H9 (cell line): ENCODE results near the gene EIF4E3. TPM values are rescaled to one million over a fixed set of nuclear protein-coding genes. Genes with fewer than 3 reads are reported as not detected.

Experiments used
- DNase-seq: peaks from one replicate; pipeline ENCODE4 v3.0.0-alpha.2; 2017
- H2AFZ ChIP-seq: one replicate; pipeline ENCODE4 v1.6.1; 2013; ENCODE audit warnings: mild to moderate bottlenecking, low read length, control low read depth, moderate library complexity
- H2AK5ac ChIP-seq: 2 replicates; pipeline ENCODE4 v1.6.1; 2013; ENCODE audit warnings: low read length, control low read depth, mixed read lengths; ENCODE audit not compliant: insufficient read length
- H2BK120ac ChIP-seq: one replicate; pipeline ENCODE4 v1.6.1; 2013; ENCODE audit warnings: low read depth, mild to moderate bottlenecking, low read length, control low read depth, inconsistent platforms; ENCODE audit not compliant: poor library complexity, severe bottlenecking
- H2BK12ac ChIP-seq: 2 replicates; pipeline ENCODE4 v1.6.1; 2013; ENCODE audit warnings: low read length, control low read depth, mixed read lengths, low read depth; ENCODE audit not compliant: insufficient read length
- H2BK15ac ChIP-seq: 2 replicates; pipeline ENCODE4 v1.6.1; 2013; ENCODE audit warnings: low read depth, low read length, control low read depth
- H2BK20ac ChIP-seq: one replicate; pipeline ENCODE4 v1.6.1; 2013; ENCODE audit warnings: low read depth, mild to moderate bottlenecking, low read length, control low read depth, inconsistent platforms; ENCODE audit not compliant: poor library complexity, severe bottlenecking
- H2BK5ac ChIP-seq: 2 replicates; pipeline ENCODE4 v1.6.1; 2013; ENCODE audit warnings: low read length, control low read depth, mixed read lengths; ENCODE audit not compliant: insufficient read length
- H3K14ac ChIP-seq: 2 replicates; pipeline ENCODE4 v1.6.1; 2013; ENCODE audit warnings: low read length, control low read depth; ENCODE audit not compliant: insufficient read depth
- H3K18ac ChIP-seq: 2 replicates; pipeline ENCODE4 v1.6.1; 2013; ENCODE audit warnings: low read depth, mild to moderate bottlenecking, mixed read lengths, low read length, control low read depth; ENCODE audit not compliant: insufficient read length
- H3K23ac ChIP-seq: 2 replicates; pipeline ENCODE4 v1.6.1; 2013; ENCODE audit warnings: low read length, control low read depth, mixed read lengths, low read depth; ENCODE audit not compliant: insufficient read length
- H3K23me2 ChIP-seq: 2 replicates; pipeline ENCODE4 v1.6.1; 2013; ENCODE audit warnings: low read depth, mild to moderate bottlenecking, mixed read lengths, low read length, control low read depth; ENCODE audit not compliant: insufficient read length, poor library complexity, severe bottlenecking
- H3K27ac ChIP-seq: 2 replicates; pipeline ENCODE4 v1.5.1; 2013; ENCODE audit warnings: low read length, control low read depth, mixed read lengths, low read depth; ENCODE audit not compliant: insufficient read length
- H3K27me3 ChIP-seq: 2 replicates; pipeline ENCODE4 v1.6.1; 2013; ENCODE audit warnings: low read length, control low read depth, inconsistent platforms; ENCODE audit not compliant: insufficient read depth
- H3K4ac ChIP-seq: 2 replicates; pipeline ENCODE4 v1.6.1; 2013; ENCODE audit warnings: low read depth, mild to moderate bottlenecking, control low read depth, inconsistent platforms, low read length, moderate library complexity
- H3K4me1 ChIP-seq: 2 replicates; pipeline ENCODE4 v1.6.1; 2013; ENCODE audit warnings: low read length, control low read depth, inconsistent platforms; ENCODE audit not compliant: insufficient read depth
- H3K4me2 ChIP-seq: 2 replicates; pipeline ENCODE4 v1.6.1; 2013; ENCODE audit warnings: low read length, control low read depth, mixed read lengths; ENCODE audit not compliant: insufficient read length, insufficient read depth
- H3K56ac ChIP-seq: 2 replicates; pipeline ENCODE4 v1.6.1; 2013; ENCODE audit warnings: low read depth, mild to moderate bottlenecking, mixed read lengths, low read length, control low read depth; ENCODE audit not compliant: insufficient read length
- H3K79me1 ChIP-seq: 2 replicates; pipeline ENCODE4 v1.6.1; 2013; ENCODE audit warnings: low read depth, mild to moderate bottlenecking, moderate library complexity, low read length, control low read depth, inconsistent platforms; ENCODE audit not compliant: insufficient read depth, poor library complexity, severe bottlenecking
- H3K79me2 ChIP-seq: 2 replicates; pipeline ENCODE4 v1.6.1; 2013; ENCODE audit warnings: low read length, control low read depth, inconsistent platforms; ENCODE audit not compliant: insufficient read depth
- H3K9ac ChIP-seq: 2 replicates; pipeline ENCODE4 v1.6.1; 2013; ENCODE audit warnings: low read length, control low read depth, mixed read lengths; ENCODE audit not compliant: insufficient read length; ENCODE audit errors: extremely low read depth
- H3K9me3 ChIP-seq: one replicate; pipeline ENCODE4 v1.6.1; 2013; ENCODE audit warnings: low read depth, low read length, inconsistent platforms; ENCODE audit not compliant: control insufficient read depth
- H3T11ph ChIP-seq: one replicate; pipeline ENCODE4 v1.6.1; 2013; ENCODE audit warnings: mild to moderate bottlenecking, low read length, control low read depth, inconsistent platforms
- H4K20me1 ChIP-seq: one replicate; pipeline ENCODE4 v1.6.1; 2013; ENCODE audit not compliant: control insufficient read depth, insufficient read length, insufficient read depth
- H4K5ac ChIP-seq: 2 replicates; pipeline ENCODE4 v1.6.1; 2013; ENCODE audit warnings: low read depth, mild to moderate bottlenecking, mixed read lengths, low read length, control low read depth; ENCODE audit not compliant: insufficient read length
- H4K8ac ChIP-seq: replicated peaks from 2 replicates; pipeline ENCODE4 v1.6.1; 2013; ENCODE audit warnings: low read length, control low read depth, mixed read lengths, low read depth; ENCODE audit not compliant: insufficient read length
- H4K91ac ChIP-seq: 2 replicates; pipeline ENCODE4 v1.6.1; 2013; ENCODE audit warnings: low read depth, mild to moderate bottlenecking, moderate library complexity, mixed read lengths, low read length, control low read depth; ENCODE audit not compliant: insufficient read length
- H3K27ac Mint-ChIP-seq, 3 experiments: 2 replicates in 2 of 3; 3 replicates in 1 of 3; pipeline ENCODE4 v1.8.0; 2020 to 2021; ENCODE audit warnings: mixed read lengths in 3 of 3, mild to moderate bottlenecking in 1 of 3, moderate library complexity in 1 of 3
- H3K27me3 Mint-ChIP-seq: 2 replicates; pipeline ENCODE4 v1.8.0; 2021; ENCODE audit warnings: low read depth, mild to moderate bottlenecking, moderate library complexity, mixed read lengths
- H3K36me3 Mint-ChIP-seq, 3 experiments: 2 replicates in 2 of 3; 3 replicates in 1 of 3; pipeline ENCODE4 v1.8.0; 2020 to 2021; ENCODE audit warnings: low read depth in 3 of 3, mixed read lengths in 3 of 3; ENCODE audit not compliant: insufficient read depth in 1 of 3
- H3K4me1 Mint-ChIP-seq, 2 experiments: 2 replicates each; pipeline ENCODE4 v1.8.0; 2020; ENCODE audit warnings: mixed read lengths in 2 of 2
- H3K4me3 Mint-ChIP-seq, 2 experiments: 2 replicates in 1 of 2; 3 replicates in 1 of 2; pipeline ENCODE4 v1.8.0; 2020 to 2021; ENCODE audit warnings: mild to moderate bottlenecking in 2 of 2, mixed read lengths in 2 of 2, moderate library complexity in 1 of 2
- H3K9me3 Mint-ChIP-seq, 2 experiments: 2 replicates in 1 of 2; 3 replicates in 1 of 2; pipeline ENCODE4 v1.8.0; 2020; ENCODE audit warnings: mild to moderate bottlenecking in 2 of 2, mixed read lengths in 2 of 2, moderate library complexity in 1 of 2
- CTCF ChIP-seq: fragments of 200-600 bp; sonication (generic); conservative IDR thresholded peaks from 3 replicates; pipeline ENCODE4 v1.8.0; 2021; ENCODE audit warnings: antibody characterized with exemption, mild to moderate bottlenecking
- WGBS: extraction: QIAGEN DNeasy Blood & Tissue Kit; methylation state at CpG from one replicate; pipeline ENCODE4 v1.1.7; 2013; ENCODE audit warnings: missing lambda C conversion rate, low lambda C conversion rate, mixed read lengths; ENCODE audit not compliant: insufficient read length; ENCODE audit errors: extremely low coverage; 5-methylcytosine and 5-hydroxymethylcytosine counted together
- total RNA-seq: library from RNA; stranded (reverse); gene quantifications from 2 replicates; pipeline ENCODE4 v1.2.1, GENCODE V29; 2021

Gene EIF4E3
- total RNA-seq, 1 experiment from 2014 or later, result 12.9 TPM

DNA sequence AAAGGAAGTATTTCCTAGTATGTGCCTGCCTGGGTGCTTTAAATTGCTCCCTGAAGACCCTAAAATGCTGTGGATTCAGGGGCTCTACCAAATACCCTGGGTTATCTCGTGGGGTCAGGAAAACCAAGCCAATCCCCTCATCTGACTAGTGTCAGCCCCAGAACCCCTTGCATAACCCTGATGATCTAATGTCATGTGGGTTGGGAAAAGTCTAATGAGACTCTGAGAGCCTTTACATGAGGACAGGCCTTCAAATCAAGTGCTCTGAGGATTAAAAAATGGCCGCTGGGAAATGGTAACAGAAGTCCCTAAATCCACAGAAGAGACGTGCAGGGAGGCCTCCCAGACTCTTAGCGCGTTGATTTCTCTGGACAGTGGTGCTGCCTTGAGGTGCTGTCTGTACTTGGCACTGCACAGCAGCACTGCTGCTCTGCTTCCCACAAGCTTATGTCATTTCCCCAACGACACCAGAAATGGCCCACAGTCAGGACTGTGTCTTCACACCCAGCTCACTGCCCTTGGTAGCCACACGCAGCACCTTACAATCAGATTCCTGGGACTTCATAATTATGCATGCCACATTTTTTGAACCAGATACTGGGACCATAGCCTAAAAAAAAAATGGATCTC is 16.6 kb downstream of the EIF4E3 start:
- no peak overlapping the region for H2BK20ac ChIP-seq
- Mint-ChIP-seq H3K9me3 (no peaks in the 10 kb centered on the region), H3K4me3 (no peak overlapping the region; a peak in 1 of 5 replicates), H3K27me3 (no peaks in the 10 kb centered on the region), H3K36me3 (no peaks in the 10 kb centered on the region; a peak in 1 of 7 replicates), H3K27ac (no peak overlapping the region), H3K4me1 (peaks cover 3 to 11% of the 10 kb centered on the region in 2 experiments)
- no peak overlapping the region for H2AFZ ChIP-seq
- no peaks in the 10 kb centered on the region for H3K9me3 ChIP-seq
- no CpG with 5 or more reads among the region's 7 CpGs for WGBS
- no peak for DNase-seq
- H3K4ac ChIP-seq, result no peak overlapping the region
- no peak overlapping the region for H3K4me2 ChIP-seq
- no peak overlapping the region for H3T11ph ChIP-seq
- no peak for TF ChIP-seq CTCF
- no peak overlapping the region for H4K8ac ChIP-seq
- H3K23ac ChIP-seq, result no peak overlapping the region
- no peak overlapping the region for H3K27ac ChIP-seq
- H2BK12ac ChIP-seq, result no peak overlapping the region
- no peak overlapping the region for H4K5ac ChIP-seq
- H3K14ac ChIP-seq, result no peak overlapping the region; the same call in 1 of the 2 replicates
- H3K56ac ChIP-seq, result no peak overlapping the region
- H2BK120ac ChIP-seq, result no peak overlapping the region
- no peak overlapping the region for H3K18ac ChIP-seq
- H3K9ac ChIP-seq, result no peak overlapping the region
- H4K20me1 ChIP-seq, result no peaks in the 10 kb centered on the region
- H3K27me3 ChIP-seq, result no peaks in the 10 kb centered on the region
- H2BK5ac ChIP-seq, result no peak overlapping the region
- H2BK15ac ChIP-seq, result no peak overlapping the region
- no peak overlapping the region for H4K91ac ChIP-seq
- no peaks in the 10 kb centered on the region for H3K79me1 ChIP-seq
- no peak overlapping the region for H2AK5ac ChIP-seq
- H3K4me1 ChIP-seq, result no peaks in the 10 kb centered on the region; the same call in 1 of the 2 replicates
- no peaks in the 10 kb centered on the region for H3K23me2 ChIP-seq
- no peaks in the 10 kb centered on the region for H3K79me2 ChIP-seq
